HCT116 (cell line): ENCODE results near the gene BRAT1. TPM values are rescaled to one million over a fixed set of nuclear protein-coding genes. Genes with fewer than 3 reads are reported as not detected.

ENCODE experiments used
- ATAC-seq: fragments of 200-7000 bp; cut with Tn5 transposase; 2 replicates; pipeline ENCODE4 v1.9.1; 2020; ENCODE audit warnings: mild to moderate bottlenecking, moderate library complexity
- BruUV-seq: library from RNA; stranded (reverse); fragments of 400-500 nt; replicated peaks from 2 replicates; lab custom pipeline; 2021; lab: Mats Ljungman, UMichigan
- CTCF ChIA-PET: fragments of 300-600 bp; sonication (Branson Sonifier 250); formaldehyde crosslinking; loops from one replicate; lab custom pipeline; 2021; ENCODE audit warnings: antibody characterized with exemption; lab: Charles Lee
- POLR2A ChIA-PET: fragments of 300-600, 350-600 bp; sonication (Branson Sonifier 250); formaldehyde crosslinking; loops from one replicate; lab custom pipeline; 2021; ENCODE audit warnings: antibody characterized with exemption; lab: Charles Lee
- RAD21 ChIA-PET, 2 experiments: fragments of 300-600 bp; sonication (Branson Sonifier 250); formaldehyde crosslinking; loops; one replicate each; lab custom pipeline; 2023; ENCODE audit warnings: low total read pairs in 2 of 2; ENCODE audit not compliant: uncharacterized antibody in 2 of 2, unreplicated experiment in 2 of 2, low non-redundant PET in 1 of 2; lab: Charles Lee
- DNase-seq: peaks from one replicate; pipeline ENCODE4 v3.0.0-alpha.2; 2010; ENCODE audit warnings: low read depth, low spot score
- H2AFZ ChIP-seq: fragments of 200-600 bp; shearing (Covaris generic), sonication (generic); 2 replicates; pipeline ENCODE4 v1.6.1; 2017; ENCODE audit warnings: low read depth, mixed run types, mixed read lengths, antibody characterized with exemption, low read length; ENCODE audit not compliant: poor library complexity, severe bottlenecking
- H3K27ac ChIP-seq: 2 replicates; pipeline ENCODE4 v1.5.1; 2012; ENCODE audit warnings: low read depth, low read length
- H3K27me3 ChIP-seq: fragments of 200-600 bp; sonication (generic); 2 replicates; pipeline ENCODE4 v1.6.1; 2016; ENCODE audit warnings: mixed run types, low read length, mixed read lengths; ENCODE audit not compliant: insufficient read depth
- H3K36me3 ChIP-seq, 2 experiments: fragments of 200-500 bp in 1 of 2; fragments of 200-600 bp in 1 of 2; sonication (Bioruptor generic) in 1 of 2; sonication (generic) in 1 of 2; 2 replicates each; pipeline versions ENCODE4 v1.5.1 to v1.6.1; 2014 to 2016; ENCODE audit warnings: low read length in 2 of 2, inconsistent platforms in 1 of 2, mixed read lengths in 1 of 2, mixed run types in 1 of 2; ENCODE audit not compliant: insufficient read depth in 2 of 2, control insufficient read depth in 1 of 2
- H3K4me1 ChIP-seq, 2 experiments: fragments of 200-600 bp in 1 of 2; sonication (generic) in 1 of 2; 2 replicates each; pipeline versions ENCODE4 v1.5.1 to v1.6.1; 2012 to 2017; ENCODE audit warnings: low read length in 2 of 2, inconsistent platforms in 1 of 2, mild to moderate bottlenecking in 1 of 2, mixed read lengths in 1 of 2, mixed run types in 1 of 2, moderate library complexity in 1 of 2; ENCODE audit not compliant: insufficient read depth in 2 of 2, control insufficient read depth in 1 of 2
- H3K4me2 ChIP-seq: fragments of 200-600 bp; sonication (generic); 2 replicates; pipeline ENCODE4 v1.6.1; 2017; ENCODE audit warnings: mixed run types, low read length, mixed read lengths
- H3K4me3 ChIP-seq, 2 experiments: fragments of 200-600 bp in 1 of 2; sonication (generic) in 1 of 2; replicated peaks in 1 of 2; 2 replicates each; pipeline ENCODE4 v1.5.1; 2011 to 2016; ENCODE audit warnings: low read length in 2 of 2, control low read depth in 1 of 2, low read depth in 1 of 2, mild to moderate bottlenecking in 1 of 2, mixed read lengths in 1 of 2, mixed run types in 1 of 2
- H3K79me2 ChIP-seq: fragments of 200-600 bp; sonication (generic); 2 replicates; pipeline ENCODE4 v1.6.1; 2017; ENCODE audit warnings: mild to moderate bottlenecking, mixed run types, low read length, moderate library complexity, mixed read lengths; ENCODE audit not compliant: insufficient read depth
- H3K9ac ChIP-seq: fragments of 200-600 bp; sonication (generic); 2 replicates; pipeline ENCODE4 v1.6.1; 2016; ENCODE audit warnings: low read length, mixed read lengths
- H3K9me2 ChIP-seq: fragments of 200-600 bp; sonication (generic), shearing (Covaris generic); 2 replicates; pipeline ENCODE4 v1.6.1; 2017; ENCODE audit warnings: mixed run types, mild to moderate bottlenecking, moderate library complexity; ENCODE audit not compliant: insufficient read depth
- H3K9me3 ChIP-seq, 2 experiments: fragments of 200-500 bp in 1 of 2; fragments of 200-600 bp in 1 of 2; sonication (Bioruptor generic) in 1 of 2; sonication (generic) in 1 of 2; 2 replicates each; pipeline ENCODE4 v1.6.1; 2014 to 2017; ENCODE audit warnings: low read length in 2 of 2, mixed read lengths in 2 of 2, inconsistent platforms in 1 of 2, low read depth in 1 of 2, mild to moderate bottlenecking in 1 of 2, mixed run types in 1 of 2, moderate library complexity in 1 of 2; ENCODE audit not compliant: control insufficient read depth in 1 of 2, insufficient read depth in 1 of 2
- H4K20me1 ChIP-seq: fragments of 200-600 bp; sonication (generic), shearing (Covaris generic); 2 replicates; pipeline ENCODE4 v1.6.1; 2017; ENCODE audit warnings: mixed run types, mild to moderate bottlenecking, moderate library complexity; ENCODE audit not compliant: insufficient read depth
- CBX3 ChIP-seq: IDR thresholded peaks from 2 replicates; pipeline ENCODE4 v1.6.1; 2012; ENCODE audit warnings: low read depth
- CEBPB ChIP-seq: IDR thresholded peaks from 2 replicates; pipeline ENCODE4 v1.6.1; 2012; ENCODE audit warnings: low read depth
- EGR1 ChIP-seq: IDR thresholded peaks from 2 replicates; pipeline ENCODE4 v1.6.1; 2012; ENCODE audit warnings: low read depth
- ELF1 ChIP-seq: IDR thresholded peaks from 2 replicates; pipeline ENCODE4 v1.6.1; 2012; ENCODE audit warnings: low read depth, borderline replicate concordance
- EZH2 ChIP-seq: fragments of 200-600 bp; sonication (generic); IDR thresholded peaks from 2 replicates; pipeline ENCODE4 v1.6.1; 2017; ENCODE audit warnings: antibody characterized with exemption, mixed run types
- EZH2phosphoT487 ChIP-seq: fragments of 200-600 bp; IDR thresholded peaks from 2 replicates; pipeline ENCODE4 v1.6.1; 2018; ENCODE audit warnings: antibody characterized with exemption, borderline replicate concordance
- JUND ChIP-seq: IDR thresholded peaks from 2 replicates; pipeline ENCODE4 v1.6.1; 2012
- POLR2AphosphoS5 ChIP-seq: IDR thresholded peaks from 2 replicates; pipeline ENCODE4 v1.6.1; 2011; ENCODE audit warnings: mild to moderate bottlenecking, low read depth, low read length, moderate library complexity
- RAD21 ChIP-seq: IDR thresholded peaks from 2 replicates; pipeline ENCODE4 v1.6.1; 2012; ENCODE audit warnings: low read depth, mild to moderate bottlenecking
- SIN3A ChIP-seq: IDR thresholded peaks from 2 replicates; pipeline ENCODE4 v1.6.1; 2012; ENCODE audit warnings: low read depth
- SRF ChIP-seq: IDR thresholded peaks from 2 replicates; pipeline ENCODE4 v1.6.1; 2012; ENCODE audit warnings: low read depth
- TCF7L2 ChIP-seq: IDR thresholded peaks from 2 replicates; pipeline ENCODE4 v1.7.0; 2011; ENCODE audit warnings: borderline replicate concordance, inconsistent platforms; ENCODE audit not compliant: insufficient read depth, insufficient read length; ENCODE audit errors: extremely low read depth
- YY1 ChIP-seq: IDR thresholded peaks from 2 replicates; pipeline ENCODE4 v1.6.1; 2011; ENCODE audit warnings: low read length, low read depth, moderate library complexity, mild to moderate bottlenecking; ENCODE audit not compliant: insufficient replicate concordance; ENCODE audit errors: extremely low read depth
- ZFX ChIP-seq: fragments of 450-650 bp; IDR thresholded peaks from 2 replicates; pipeline ENCODE4 v1.6.1; 2017
- intact Hi-C: fragments of 100-400 bp; cut with micrococcal nuclease; formaldehyde crosslinking; loops from 2 replicates; pipeline ENCODE4 v1.10.0; 2022
- total RNA-seq: library from RNA; stranded (reverse); gene quantifications from one replicate; pipeline ENCODE4 v1.2.1, GENCODE V29; 2021; ENCODE audit not compliant: unreplicated experiment
- TF ChIP-seq, protein P1 (sequence below): IDR thresholded peaks from 2 replicates; pipeline ENCODE4 v1.6.1; 2011; ENCODE audit warnings: mild to moderate bottlenecking, low read length, moderate library complexity; ENCODE audit not compliant: insufficient replicate concordance; ENCODE audit errors: extremely low read depth
- TF ChIP-seq, protein P2 (sequence below), 3 experiments: fragments of 200-600 bp in 1 of 3; sonication (generic) in 1 of 3; IDR thresholded peaks in 2 of 3; conservative IDR thresholded peaks in 1 of 3; 2 replicates each; pipeline ENCODE4 v1.5.1; 2012 to 2017; ENCODE audit warnings: low read depth in 2 of 3, low read length in 2 of 3, antibody characterized with exemption in 1 of 3, borderline replicate concordance in 1 of 3, control low read depth in 1 of 3, mild to moderate bottlenecking in 1 of 3, mixed read lengths in 1 of 3, mixed run types in 1 of 3, moderate library complexity in 1 of 3; ENCODE audit not compliant: insufficient read depth in 1 of 3
- TF ChIP-seq, protein P3 (sequence below): IDR thresholded peaks from 2 replicates; pipeline ENCODE4 v1.6.1; 2012

Gene BRAT1
- total RNA-seq, 1 experiment from 2014 or later: 47.6 TPM

DNA sequence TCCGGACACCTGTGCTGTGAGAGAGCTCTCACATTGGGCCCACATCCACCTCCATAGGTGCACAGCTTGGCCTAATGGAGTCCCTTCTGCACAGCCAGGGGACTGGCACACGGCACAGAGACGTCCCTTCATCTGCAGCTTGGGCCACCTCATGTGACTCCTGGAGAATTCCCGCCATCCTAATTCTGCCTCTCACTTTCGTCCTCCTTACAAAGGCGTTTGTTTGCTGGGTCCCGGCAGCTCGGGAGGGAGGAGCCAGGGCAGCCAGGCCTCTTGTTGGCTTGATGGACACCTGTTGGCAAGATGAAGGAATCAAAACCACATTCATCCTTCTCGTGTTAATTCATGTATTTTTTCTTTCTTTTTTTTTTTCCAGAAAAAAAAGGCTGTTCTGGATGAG, 45.7 kb upstream of the BRAT1 start:
- Histone ChIP-seq H3K36me3 (peaks cover 3 to 8% of the 10 kb centered on the region in 2 experiments; a peak in 2 of 4 replicates), H4K20me1 (no peaks in the 10 kb centered on the region), H3K9me3 (no peaks in the 10 kb centered on the region), H3K79me2 (no peaks in the 10 kb centered on the region), H3K9ac (no peak overlapping the region), H3K27me3 (no peaks in the 10 kb centered on the region), H3K27ac (no peak overlapping the region), H3K4me2 (no peak overlapping the region), H3K4me1 (no peaks in the 10 kb centered on the region), H3K4me3 (no peak overlapping the region), H2AFZ (no peak overlapping the region), H3K9me2 (no peaks in the 10 kb centered on the region)
- BruUV-seq: no TSS peak
- RAD21 ChIA-PET: no interaction called here
- TF ChIP-seq EZH2phosphoT487 (no peak), RAD21 (no peak), EGR1 (no peak), YY1 (no peak), JUND (no peak), CEBPB (no peak), SIN3A (no peak), ELF1 (no peak), CBX3 (no peak), TCF7L2 (no peak), EZH2 (no peak), SRF (no peak), ZFX (no peak), POLR2AphosphoS5 (no peak)
- TF ChIP-seq, protein P1, sequence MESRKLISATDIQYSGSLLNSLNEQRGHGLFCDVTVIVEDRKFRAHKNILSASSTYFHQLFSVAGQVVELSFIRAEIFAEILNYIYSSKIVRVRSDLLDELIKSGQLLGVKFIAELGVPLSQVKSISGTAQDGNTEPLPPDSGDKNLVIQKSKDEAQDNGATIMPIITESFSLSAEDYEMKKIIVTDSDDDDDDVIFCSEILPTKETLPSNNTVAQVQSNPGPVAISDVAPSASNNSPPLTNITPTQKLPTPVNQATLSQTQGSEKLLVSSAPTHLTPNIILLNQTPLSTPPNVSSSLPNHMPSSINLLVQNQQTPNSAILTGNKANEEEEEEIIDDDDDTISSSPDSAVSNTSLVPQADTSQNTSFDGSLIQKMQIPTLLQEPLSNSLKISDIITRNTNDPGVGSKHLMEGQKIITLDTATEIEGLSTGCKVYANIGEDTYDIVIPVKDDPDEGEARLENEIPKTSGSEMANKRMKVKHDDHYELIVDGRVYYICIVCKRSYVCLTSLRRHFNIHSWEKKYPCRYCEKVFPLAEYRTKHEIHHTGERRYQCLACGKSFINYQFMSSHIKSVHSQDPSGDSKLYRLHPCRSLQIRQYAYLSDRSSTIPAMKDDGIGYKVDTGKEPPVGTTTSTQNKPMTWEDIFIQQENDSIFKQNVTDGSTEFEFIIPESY: no peak
- TF ChIP-seq, protein P2, sequence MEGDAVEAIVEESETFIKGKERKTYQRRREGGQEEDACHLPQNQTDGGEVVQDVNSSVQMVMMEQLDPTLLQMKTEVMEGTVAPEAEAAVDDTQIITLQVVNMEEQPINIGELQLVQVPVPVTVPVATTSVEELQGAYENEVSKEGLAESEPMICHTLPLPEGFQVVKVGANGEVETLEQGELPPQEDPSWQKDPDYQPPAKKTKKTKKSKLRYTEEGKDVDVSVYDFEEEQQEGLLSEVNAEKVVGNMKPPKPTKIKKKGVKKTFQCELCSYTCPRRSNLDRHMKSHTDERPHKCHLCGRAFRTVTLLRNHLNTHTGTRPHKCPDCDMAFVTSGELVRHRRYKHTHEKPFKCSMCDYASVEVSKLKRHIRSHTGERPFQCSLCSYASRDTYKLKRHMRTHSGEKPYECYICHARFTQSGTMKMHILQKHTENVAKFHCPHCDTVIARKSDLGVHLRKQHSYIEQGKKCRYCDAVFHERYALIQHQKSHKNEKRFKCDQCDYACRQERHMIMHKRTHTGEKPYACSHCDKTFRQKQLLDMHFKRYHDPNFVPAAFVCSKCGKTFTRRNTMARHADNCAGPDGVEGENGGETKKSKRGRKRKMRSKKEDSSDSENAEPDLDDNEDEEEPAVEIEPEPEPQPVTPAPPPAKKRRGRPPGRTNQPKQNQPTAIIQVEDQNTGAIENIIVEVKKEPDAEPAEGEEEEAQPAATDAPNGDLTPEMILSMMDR (IDR thresholded peaks at IDR 0.05 in 2 of 3, conservative IDR thresholded peaks at IDR 0.05 in 1 of 3; ENCODE audit: borderline replicate concordance in 1 of 3, insufficient read depth in 1 of 3, low read depth in 2 of 3, low read length in 2 of 3): no peak
- TF ChIP-seq, protein P3, sequence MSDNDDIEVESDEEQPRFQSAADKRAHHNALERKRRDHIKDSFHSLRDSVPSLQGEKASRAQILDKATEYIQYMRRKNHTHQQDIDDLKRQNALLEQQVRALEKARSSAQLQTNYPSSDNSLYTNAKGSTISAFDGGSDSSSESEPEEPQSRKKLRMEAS: no peak
- CTCF ChIA-PET: no interaction called here
- DNase-seq (no peak), ATAC-seq (peak; percentile 55)
- intact Hi-C loops: no loop called here
- POLR2A ChIA-PET: no interaction called here
